Osteoblast (primary cell): ENCODE results near the gene NR0B1. TPM values are rescaled to one million over a fixed set of nuclear protein-coding genes. Genes with fewer than 3 reads are reported as not detected.

ENCODE experiments used
- DNase-seq: peaks from one replicate; pipeline ENCODE4 v3.0.0; 2011; ENCODE audit warnings: low spot score, mixed read lengths; ENCODE audit not compliant: insufficient read length; ENCODE audit errors: missing footprints
- H2AFZ ChIP-seq: 2 replicates; pipeline ENCODE4 v1.6.0; 2011; ENCODE audit warnings: mild to moderate bottlenecking, low read length
- H3K27ac ChIP-seq: 2 replicates; pipeline ENCODE4 v1.5.1; 2011; ENCODE audit warnings: mild to moderate bottlenecking, low read depth, low read length, moderate library complexity
- H3K27me3 ChIP-seq: 2 replicates; pipeline ENCODE4 v1.6.0; 2012; ENCODE audit warnings: mild to moderate bottlenecking, control low read depth, inconsistent platforms, low read length, moderate library complexity; ENCODE audit not compliant: insufficient read depth
- H3K36me3 ChIP-seq: 2 replicates; pipeline ENCODE4 v1.5.1; 2011; ENCODE audit warnings: mild to moderate bottlenecking, low read length, control low read depth, moderate library complexity; ENCODE audit not compliant: insufficient read depth
- H3K4me1 ChIP-seq: 2 replicates; pipeline ENCODE4 v1.5.1; 2011; ENCODE audit warnings: mild to moderate bottlenecking, low read length, control low read depth, moderate library complexity; ENCODE audit not compliant: insufficient read depth
- H3K4me2 ChIP-seq: 2 replicates; pipeline ENCODE4 v1.6.0; 2011; ENCODE audit warnings: mild to moderate bottlenecking, low read length; ENCODE audit not compliant: insufficient read depth
- H3K4me3 ChIP-seq: fragments of 200-600 bp; sonication (generic); 3 replicates; pipeline ENCODE4 v1.5.1; 2012; ENCODE audit warnings: mild to moderate bottlenecking, low read length, inconsistent platforms; ENCODE audit not compliant: insufficient read depth
- H3K79me2 ChIP-seq: 2 replicates; pipeline ENCODE4 v1.6.0; 2012; ENCODE audit warnings: mild to moderate bottlenecking, low read length, control low read depth, inconsistent platforms; ENCODE audit not compliant: insufficient read depth
- H3K9me3 ChIP-seq: 2 replicates; pipeline ENCODE4 v1.5.1; 2011; ENCODE audit warnings: low read depth, low read length, control low read depth
- H4K20me1 ChIP-seq: 2 replicates; pipeline ENCODE4 v1.6.0; 2012; ENCODE audit warnings: mild to moderate bottlenecking, low read length, control low read depth; ENCODE audit not compliant: insufficient read depth
- CTCF ChIP-seq: IDR thresholded peaks from 2 replicates; pipeline ENCODE4 v1.5.1; 2011; ENCODE audit warnings: mild to moderate bottlenecking, low read depth, low read length, moderate library complexity; ENCODE audit errors: extremely low read depth
- total RNA-seq: library from RNA; depleted of rRNA; stranded (reverse); fragments of >200 nt; gene quantifications from 2 replicates; pipeline ENCODE4 v1.2.3, GENCODE V29; 2012

NR0B1 gene
- total RNA-seq, 1 donor = not detected

DNA sequence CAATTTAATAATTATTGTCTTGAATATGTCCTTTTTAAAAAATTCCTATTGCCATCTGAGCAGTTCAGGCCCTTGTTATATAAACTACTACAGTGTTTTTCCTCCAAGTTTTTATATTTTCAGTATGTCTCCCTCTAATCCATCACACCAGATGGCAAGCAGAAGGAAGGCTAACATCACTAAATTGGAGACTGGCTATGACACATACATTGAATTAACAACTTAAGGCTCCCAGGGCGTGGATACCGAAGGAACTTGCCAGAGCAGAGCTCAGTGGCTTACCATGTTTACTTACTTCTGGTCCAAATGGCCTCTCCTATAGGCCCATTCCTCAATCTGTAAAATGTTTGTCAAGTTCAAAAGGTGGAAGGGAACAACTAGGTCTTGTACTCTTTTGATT lies 49.3 kb downstream of the NR0B1 start:
- TF ChIP-seq CTCF = no peak
- H3K4me1 ChIP-seq = no peaks in the 10 kb centered on the region
- no peak overlapping the region for H2AFZ ChIP-seq
- no peaks in the 10 kb centered on the region for H3K27me3 ChIP-seq
- no peak overlapping the region for H3K4me2 ChIP-seq
- no peaks in the 10 kb centered on the region for H4K20me1 ChIP-seq
- H3K36me3 ChIP-seq = no peaks in the 10 kb centered on the region
- no peak overlapping the region for H3K4me3 ChIP-seq
- H3K27ac ChIP-seq = no peak overlapping the region
- H3K9me3 ChIP-seq = no peaks in the 10 kb centered on the region
- DNase-seq = no peak
- no peaks in the 10 kb centered on the region for H3K79me2 ChIP-seq

Other genes starting within 250 kb of the NR0B1 start
- not detected in 2 replicates for gene MAGEB2, start 93.8 kb downstream of the NR0B1 start, total RNA-seq
- gene MAGEB3, start 78.7 kb downstream of the NR0B1 start, total RNA-seq = not detected in 2 replicates
- gene MAGEB4, start 67.4 kb downstream of the NR0B1 start, total RNA-seq = not detected in 2 replicates
- gene MAGEB1, start 62.2 kb downstream of the NR0B1 start, total RNA-seq = not detected in 2 replicates